ENCODE measurements around the gene LASP1NB.
"Not testable (repeated sequence)": the region's sequence is repeated elsewhere in the genome, so short reads cannot be mapped to it uniquely, and the experiment has no call there.

GRCh38 chr17:38953800-38954199 lies 28.4 kb downstream of the LASP1NB start:
- TF ChIP-seq EZH2 (IDR thresholded peaks at IDR 0.05); POLR2AphosphoS5 (IDR thresholded peaks at IDR 0.05; ENCODE audit: borderline replicate concordance, low read depth, low read length): not testable (repeated sequence)
